Activated CD4-positive, alpha-beta T cell treated with anti-CD3 and anti-CD28 coated beads, Interleukin-2, amount 10 ng/mL, durations not matched to agents 24 days and 14 days (primary cell): ENCODE data around the gene PHF24. TPM values are rescaled to one million over a fixed set of nuclear protein-coding genes. Genes with fewer than 3 reads are reported as not detected.

Source experiments
- DNase-seq: peaks from one replicate; pipeline ENCODE4 v3.0.0; 2022
- H3K27ac Mint-ChIP-seq: one replicate; pipeline ENCODE4 v1.8.0; 2022; ENCODE audit warnings: mild to moderate bottlenecking, mixed read lengths
- H3K27me3 Mint-ChIP-seq: one replicate; pipeline ENCODE4 v1.8.0; 2022; ENCODE audit warnings: mixed read lengths
- H3K36me3 Mint-ChIP-seq: one replicate; pipeline ENCODE4 v1.8.0; 2022; ENCODE audit warnings: low read depth, mild to moderate bottlenecking, mixed read lengths
- H3K4me1 Mint-ChIP-seq: one replicate; pipeline ENCODE4 v1.8.0; 2021; ENCODE audit warnings: mixed read lengths
- H3K4me3 Mint-ChIP-seq: one replicate; pipeline ENCODE4 v1.8.0; 2022; ENCODE audit warnings: mild to moderate bottlenecking, moderate library complexity, mixed read lengths
- H3K9me3 Mint-ChIP-seq: one replicate; pipeline ENCODE4 v1.8.0; 2021; ENCODE audit warnings: mixed read lengths
- intact Hi-C: fragments of 100-400 bp; cut with micrococcal nuclease; formaldehyde crosslinking; loops from one replicate; pipeline ENCODE4 v1.15.1; 2023
- total RNA-seq: library from RNA; stranded (reverse); gene quantifications from 2 replicates; pipeline ENCODE4 v1.2.3, GENCODE V29; 2022

Gene PHF24
- total RNA-seq, 1 donor from 2014 or later: 0.14 TPM

DNA sequence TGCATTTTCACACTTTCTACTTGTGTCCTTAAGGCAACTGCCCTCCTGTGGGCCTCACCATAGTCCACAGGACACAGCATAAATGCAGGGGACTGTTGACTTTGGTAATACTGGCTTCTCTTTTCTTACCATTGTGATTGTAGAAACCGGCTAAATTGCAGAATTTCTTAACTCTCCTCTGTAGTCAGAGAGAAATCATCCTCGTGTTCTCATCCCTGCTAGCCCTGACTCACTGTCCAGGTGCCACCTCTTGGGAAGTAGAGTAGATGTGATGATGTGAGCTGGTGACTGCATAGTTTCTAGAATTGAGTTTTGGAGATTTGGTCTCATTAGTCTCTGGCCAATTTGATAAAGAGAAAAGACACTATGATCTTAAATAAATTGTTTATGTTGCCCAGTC, 5.5 kb downstream of the PHF24 start:
- intact Hi-C loops: loop anchor here (5.0 kb wide), 1 partner anchor 66 kb away; a partner anchor contains a TSS
- H3K9me3 Mint-ChIP-seq: no peaks in the 10 kb centered on the region
- peaks cover 61% of the 10 kb centered on the region for H3K27me3 Mint-ChIP-seq

DNA sequence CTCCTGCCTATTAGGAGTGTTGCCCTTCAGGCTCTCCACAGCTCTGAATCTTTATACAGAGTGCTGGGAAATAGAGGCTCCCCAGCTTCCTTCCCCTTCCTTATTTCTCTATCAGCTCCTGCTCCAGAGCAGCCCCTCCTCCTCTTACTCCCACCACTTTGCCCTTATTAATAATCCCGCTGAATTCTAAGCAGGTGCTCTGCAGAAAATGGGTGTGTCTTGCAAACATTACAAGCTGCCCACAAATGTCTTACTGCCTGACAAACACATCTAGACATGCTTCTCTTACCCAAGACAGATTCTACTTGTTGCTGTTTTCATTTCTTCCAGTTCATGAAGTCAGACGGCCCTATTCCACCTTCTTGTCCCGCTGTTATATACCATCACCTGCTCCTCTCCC, 6.4 kb downstream of the PHF24 start:
- Mint-ChIP-seq H3K4me1 (peaks cover 38% of the 10 kb centered on the region), H3K27me3 (peaks cover 56% of the 10 kb centered on the region), H3K27ac (no peak overlapping the region), H3K36me3 (no peaks in the 10 kb centered on the region), H3K9me3 (no peaks in the 10 kb centered on the region), H3K4me3 (no peak overlapping the region)
- intact Hi-C loops: loop anchor here (5.0 kb wide), 1 partner anchor 67 kb away; a partner anchor contains a TSS
- no peak for DNase-seq

More for the DNA sequence above, 5.5 kb downstream of the PHF24 start:
- DNase-seq: no peak
- no peak overlapping the region for H3K4me3 Mint-ChIP-seq
- no peaks in the 10 kb centered on the region for H3K36me3 Mint-ChIP-seq
- H3K4me1 Mint-ChIP-seq: peaks cover 38% of the 10 kb centered on the region
- no peak overlapping the region for H3K27ac Mint-ChIP-seq

- intact Hi-C loops: no loop called here
- Mint-ChIP-seq H3K4me1 (peaks cover 2% of the 10 kb centered on the region), H3K9me3 (no peaks in the 10 kb centered on the region)
These were observed 13.2 kb downstream of the PHF24 start for GRCh38 chr9:34971146-34971811.

GRCh38 chr9:34974664-34975063, 16.6 kb downstream of the PHF24 start:
- Mint-ChIP-seq H3K9me3 (no peaks in the 10 kb centered on the region), H3K27me3 (peaks cover 21% of the 10 kb centered on the region), H3K4me1 (no peaks in the 10 kb centered on the region), H3K27ac (no peak overlapping the region), H3K4me3 (no peak overlapping the region), H3K36me3 (no peaks in the 10 kb centered on the region)
- DNase-seq: no peak
- intact Hi-C loops: no loop called here

More at GRCh38 chr9:34971146-34971811, 13.2 kb downstream of the PHF24 start:
- Mint-ChIP-seq H3K4me3 (no peak overlapping the region), H3K27me3 (peaks cover 38% of the 10 kb centered on the region), H3K27ac (no peak overlapping the region), H3K36me3 (no peaks in the 10 kb centered on the region)
- DNase-seq: no peak

DNA sequence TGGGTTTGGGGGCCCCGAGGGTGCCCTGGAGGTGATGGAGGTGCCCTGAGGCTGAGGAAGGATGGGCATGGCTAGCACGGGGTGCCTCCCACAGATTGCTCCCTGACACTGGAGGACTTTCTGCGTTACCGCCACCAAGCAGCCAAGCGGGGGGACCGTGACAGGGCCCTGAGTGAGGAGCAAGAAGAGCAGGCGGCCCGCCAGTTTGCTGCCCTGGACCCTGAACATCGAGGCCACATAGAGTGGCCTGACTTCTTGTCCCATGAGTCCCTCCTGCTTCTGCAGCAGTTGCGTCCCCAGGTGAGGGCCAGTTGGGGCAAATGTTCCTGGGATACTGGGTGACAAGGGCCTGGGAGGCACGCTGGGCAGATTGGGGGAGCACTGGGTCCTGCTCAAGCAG, 18.4 kb downstream of the PHF24 start:
- intact Hi-C loops: no loop called here
- H3K36me3 Mint-ChIP-seq: no peaks in the 10 kb centered on the region
- DNase-seq: no peak
- H3K4me3 Mint-ChIP-seq: no peak overlapping the region
- H3K27ac Mint-ChIP-seq: no peak overlapping the region
- no peaks in the 10 kb centered on the region for H3K4me1 Mint-ChIP-seq
- H3K9me3 Mint-ChIP-seq: no peaks in the 10 kb centered on the region
- peaks cover 13% of the 10 kb centered on the region for H3K27me3 Mint-ChIP-seq

- H3K36me3 Mint-ChIP-seq: no peaks in the 10 kb centered on the region
- H3K27ac Mint-ChIP-seq: no peak overlapping the region
- intact Hi-C loops: no loop called here
- no peaks in the 10 kb centered on the region for H3K4me1 Mint-ChIP-seq
- no peak for DNase-seq
- H3K4me3 Mint-ChIP-seq: no peak overlapping the region
- peaks cover 13% of the 10 kb centered on the region for H3K27me3 Mint-ChIP-seq
- H3K9me3 Mint-ChIP-seq: no peaks in the 10 kb centered on the region
These were observed 18.9 kb downstream of the PHF24 start for GRCh38 chr9:34976992-34977391.

- Mint-ChIP-seq H3K27me3 (peaks cover 5% of the 10 kb centered on the region), H3K4me3 (no peak overlapping the region), H3K36me3 (no peaks in the 10 kb centered on the region), H3K27ac (no peak overlapping the region), H3K4me1 (peaks cover 24% of the 10 kb centered on the region), H3K9me3 (no peaks in the 10 kb centered on the region)
- intact Hi-C loops: no loop called here
- no peak for DNase-seq
These were observed 22.2 kb downstream of the PHF24 start for GRCh38 chr9:34980181-34980761.

DNA sequence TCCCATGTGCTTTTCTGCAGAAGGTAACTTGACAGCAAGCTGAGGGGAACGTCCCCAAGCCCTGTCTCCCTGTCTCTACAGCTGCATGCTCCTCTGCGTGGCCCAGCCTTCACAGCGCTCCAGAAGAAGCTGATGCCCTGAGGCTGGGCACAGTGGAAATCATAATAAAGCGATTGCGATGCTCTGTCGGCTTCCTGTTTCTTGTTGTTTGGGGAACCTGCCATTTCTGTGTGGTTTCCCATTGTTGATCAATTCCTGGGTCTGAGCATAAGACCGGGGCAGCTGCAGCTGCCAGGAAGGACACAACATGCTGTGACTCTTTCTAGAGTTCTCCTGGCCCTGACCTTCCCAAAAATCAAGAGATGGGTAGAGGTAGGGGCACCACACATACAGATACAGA, 24.3 kb downstream of the PHF24 start:
- intact Hi-C loops: no loop called here
- Mint-ChIP-seq H3K4me3 (no peak overlapping the region), H3K4me1 (peaks cover 44% of the 10 kb centered on the region), H3K36me3 (no peaks in the 10 kb centered on the region), H3K9me3 (no peaks in the 10 kb centered on the region), H3K27ac (peak overlapping the region; percentile 21), H3K27me3 (no peaks in the 10 kb centered on the region)
- DNase-seq: no peak

- Mint-ChIP-seq H3K9me3 (no peaks in the 10 kb centered on the region), H3K27me3 (no peaks in the 10 kb centered on the region), H3K4me3 (no peak overlapping the region), H3K4me1 (peaks cover 51% of the 10 kb centered on the region), H3K27ac (peak overlapping the region; percentile 34), H3K36me3 (no peaks in the 10 kb centered on the region)
- peak; percentile 71 for DNase-seq
- intact Hi-C loops: no loop called here
These were observed 25.1 kb downstream of the PHF24 start for GRCh38 chr9:34983209-34983608.

GRCh38 chr9:34984049-34984448, 26.0 kb downstream of the PHF24 start:
- Mint-ChIP-seq H3K9me3 (no peaks in the 10 kb centered on the region), H3K27me3 (no peaks in the 10 kb centered on the region), H3K4me3 (no peak overlapping the region), H3K36me3 (no peaks in the 10 kb centered on the region), H3K27ac (no peak overlapping the region), H3K4me1 (peaks cover 55% of the 10 kb centered on the region)
- peak; percentile 76 for DNase-seq
- intact Hi-C loops: no loop called here

DNA sequence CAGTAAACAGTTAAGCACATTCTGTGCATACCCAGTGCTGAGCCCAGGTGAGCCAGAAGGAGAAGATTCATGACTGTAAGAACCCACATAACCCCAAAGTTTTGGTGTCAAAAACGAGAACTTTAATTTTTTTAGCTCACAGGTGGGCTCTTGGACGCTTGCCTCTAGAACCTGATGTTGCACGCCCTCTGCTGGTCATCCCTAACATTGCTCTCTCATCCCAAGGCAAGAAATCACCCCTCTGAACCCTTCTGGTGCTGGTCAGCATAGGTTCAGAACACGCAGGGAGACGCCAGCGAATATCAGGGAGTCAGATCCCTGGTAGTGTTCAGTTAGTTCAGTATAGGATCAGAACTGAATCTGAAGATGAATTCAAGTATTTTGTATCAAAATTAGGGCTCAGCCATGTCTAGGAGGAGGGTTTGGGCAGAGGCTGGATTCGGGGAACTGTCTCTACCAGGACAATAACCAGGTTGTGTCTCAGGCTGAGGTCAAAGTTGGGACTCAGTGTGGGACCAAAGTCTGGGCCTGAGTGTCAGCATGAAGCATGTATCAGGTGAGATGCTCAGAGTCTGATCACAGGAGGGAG, 27.3 kb downstream of the PHF24 start:
- intact Hi-C loops: loop anchor here (1.0 to 5.0 kb wide), 3 partner anchors 23 to 283 kb away; no protein-coding TSS in a partner anchor
- H3K27ac Mint-ChIP-seq: peak overlapping the region; percentile 89
- H3K9me3 Mint-ChIP-seq: no peaks in the 10 kb centered on the region
- no peaks in the 10 kb centered on the region for H3K27me3 Mint-ChIP-seq
- H3K36me3 Mint-ChIP-seq: no peaks in the 10 kb centered on the region
- peaks cover 60% of the 10 kb centered on the region for H3K4me1 Mint-ChIP-seq
- no peak overlapping the region for H3K4me3 Mint-ChIP-seq
- peak; percentile 89 for DNase-seq

DNA sequence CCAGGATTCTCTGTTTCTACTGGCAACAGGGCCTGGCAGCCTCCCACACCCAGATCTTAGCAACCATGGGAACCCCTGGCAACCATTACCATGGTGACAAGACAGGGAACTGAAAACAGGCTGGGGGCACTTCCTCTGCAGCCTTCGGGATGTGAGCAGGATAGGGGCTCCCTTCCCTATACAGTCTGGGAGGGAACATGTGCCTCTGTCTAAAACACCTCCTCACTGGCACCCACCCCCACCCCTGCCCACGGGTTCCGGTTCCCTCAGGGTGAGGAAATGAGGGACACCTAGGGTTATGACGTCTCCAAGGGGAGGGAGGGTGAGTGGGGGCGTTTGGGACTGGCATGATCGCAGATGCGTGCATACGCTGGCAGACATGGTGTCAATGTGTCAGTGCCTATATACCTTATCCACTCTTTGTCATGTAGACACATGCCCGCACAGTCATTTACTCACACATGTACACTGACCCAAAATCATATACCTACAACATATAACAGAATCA, 28.5 kb downstream of the PHF24 start:
- Mint-ChIP-seq H3K27ac (peak overlapping the region; percentile 89), H3K4me3 (peak overlapping the region; percentile 86), H3K4me1 (peaks cover 67% of the 10 kb centered on the region), H3K9me3 (no peaks in the 10 kb centered on the region), H3K27me3 (no peaks in the 10 kb centered on the region), H3K36me3 (peaks cover 5% of the 10 kb centered on the region)
- peak; percentile 78 for DNase-seq
- intact Hi-C loops: loop anchor here (5.0 kb wide), 1 partner anchor 284 kb away; no protein-coding TSS in a partner anchor

DNA sequence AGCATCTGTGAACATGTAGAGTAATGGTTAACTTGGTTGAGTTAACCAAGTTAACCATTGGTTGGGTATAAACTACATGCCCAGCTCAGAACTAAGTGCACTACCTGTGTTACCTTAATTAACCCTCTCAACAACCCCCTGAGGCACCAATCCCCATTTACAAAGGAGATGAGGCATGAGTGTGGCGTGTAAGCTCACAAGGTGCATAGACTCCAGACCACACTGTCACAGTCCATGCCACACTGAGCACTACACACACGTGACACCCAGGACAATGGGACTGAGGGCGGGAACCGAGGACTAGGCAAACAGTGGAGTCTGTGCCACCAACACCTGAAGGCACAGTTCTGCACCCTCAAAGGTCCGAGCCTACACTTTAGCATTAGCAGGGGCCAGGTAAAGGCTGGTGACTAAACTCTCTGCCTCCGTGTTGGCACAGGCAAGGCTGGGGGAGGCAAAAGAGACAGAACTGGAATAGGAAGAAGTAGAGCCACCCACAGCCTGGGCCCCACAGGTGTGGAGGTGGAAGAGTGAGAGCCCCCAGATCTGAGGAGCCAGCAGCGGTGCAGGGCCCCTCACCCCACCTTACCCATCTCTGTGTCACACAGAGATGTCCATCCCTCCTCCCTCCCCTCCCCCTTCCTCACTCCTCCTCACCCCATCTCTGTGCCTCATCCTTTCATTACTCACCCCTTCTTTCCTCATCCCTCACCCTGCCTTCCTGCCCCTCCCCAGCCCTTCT, 29.2 kb downstream of the PHF24 start:
- peaks cover 73% of the 10 kb centered on the region for H3K4me1 Mint-ChIP-seq
- no peaks in the 10 kb centered on the region for H3K9me3 Mint-ChIP-seq
- no peak for DNase-seq
- H3K27me3 Mint-ChIP-seq: no peaks in the 10 kb centered on the region
- peak overlapping the region; percentile 86 for H3K4me3 Mint-ChIP-seq
- intact Hi-C loops: loop anchor here (5.0 kb wide), 1 partner anchor 285 kb away; no protein-coding TSS in a partner anchor
- peak overlapping the region; percentile 89 for H3K27ac Mint-ChIP-seq
- H3K36me3 Mint-ChIP-seq: peaks cover 5% of the 10 kb centered on the region
